OCI-LY7 (cell line): ENCODE results near the gene CCNJ. TPM values are rescaled to one million over a fixed set of nuclear protein-coding genes. Genes with fewer than 3 reads are reported as not detected.

ENCODE experiments used
- BruUV-seq: library from RNA; stranded (reverse); fragments of 400-500 nt; replicated peaks from 2 replicates; lab custom pipeline; 2021; lab: Mats Ljungman, UMichigan
- CTCF ChIA-PET: fragments of 300-600 bp; sonication (Branson Sonifier 250); formaldehyde crosslinking; loops from one replicate; lab custom pipeline; 2022; ENCODE audit warnings: antibody characterized with exemption; ENCODE audit not compliant: unreplicated experiment; lab: Charles Lee
- POLR2A ChIA-PET: fragments of 300-600 bp; sonication (Branson Sonifier 250); formaldehyde crosslinking; loops from one replicate; lab custom pipeline; 2022; ENCODE audit warnings: antibody characterized with exemption; lab: Charles Lee
- DNase-seq: peaks from one replicate; pipeline ENCODE4 v3.0.0-alpha.2; 2015; ENCODE audit warnings: low spot score
- H2AFZ ChIP-seq: fragments of 200-600 bp; sonication (generic), shearing (Covaris generic); 2 replicates; pipeline ENCODE4 v1.6.1; 2014; ENCODE audit warnings: mild to moderate bottlenecking, antibody characterized with exemption, low read length, moderate library complexity
- H3K27ac ChIP-seq: fragments of 200-600 bp; sonication (generic); 2 replicates; pipeline ENCODE4 v1.5.1; 2014; ENCODE audit warnings: mixed run types, low read depth, mild to moderate bottlenecking, moderate library complexity, low read length, inconsistent platforms; ENCODE audit not compliant: poor library complexity, severe bottlenecking
- H3K36me3 ChIP-seq: fragments of 200-600 bp; sonication (generic); 2 replicates; pipeline ENCODE4 v1.6.1; 2014; ENCODE audit warnings: mild to moderate bottlenecking, antibody characterized with exemption, low read length, moderate library complexity, mixed read lengths; ENCODE audit not compliant: insufficient read depth
- H3K4me1 ChIP-seq: fragments of 200-600 bp; sonication (generic); 2 replicates; pipeline ENCODE4 v1.5.1; 2014; ENCODE audit warnings: mild to moderate bottlenecking, low read length; ENCODE audit not compliant: insufficient read depth, poor library complexity, severe bottlenecking
- H3K4me2 ChIP-seq: fragments of 200-600 bp; sonication (generic); 2 replicates; pipeline ENCODE4 v1.6.1; 2014; ENCODE audit warnings: mild to moderate bottlenecking, low read length
- H3K4me3 ChIP-seq: fragments of 200-600 bp; sonication (generic); 2 replicates; pipeline ENCODE4 v1.5.1; 2014; ENCODE audit warnings: mild to moderate bottlenecking, low read depth, low read length; ENCODE audit not compliant: poor library complexity, severe bottlenecking
- H3K79me2 ChIP-seq: fragments of 200-600 bp; sonication (generic); 2 replicates; pipeline ENCODE4 v1.6.1; 2016; ENCODE audit warnings: low read depth, mild to moderate bottlenecking, low read length, moderate library complexity, mixed read lengths; ENCODE audit not compliant: insufficient read depth
- H3K9me2 ChIP-seq: fragments of 200-600 bp; sonication (generic); 2 replicates; pipeline ENCODE4 v1.6.1; 2016; ENCODE audit warnings: mild to moderate bottlenecking, low read length, mixed read lengths; ENCODE audit not compliant: insufficient read depth
- H3K9me3 ChIP-seq: fragments of 200-600 bp; sonication (generic); 2 replicates; pipeline ENCODE4 v1.6.1; 2014; ENCODE audit warnings: mild to moderate bottlenecking, mixed run types, low read length, mixed read lengths
- H4K20me1 ChIP-seq: fragments of 200-600 bp; sonication (generic); 2 replicates; pipeline ENCODE4 v1.6.1; 2014; ENCODE audit warnings: mild to moderate bottlenecking, antibody characterized with exemption, low read length, moderate library complexity, mixed read lengths; ENCODE audit not compliant: insufficient read depth
- EZH2phosphoT487 ChIP-seq: fragments of 200-600 bp; sonication (generic); IDR thresholded peaks from 2 replicates; pipeline ENCODE4 v1.6.1; 2018; ENCODE audit warnings: low read depth, borderline replicate concordance, mild to moderate bottlenecking, mixed run types, antibody characterized with exemption, low read length, moderate library complexity, mixed read lengths
- intact Hi-C: fragments of 100-400 bp; cut with micrococcal nuclease; formaldehyde crosslinking; loops from one replicate; pipeline ENCODE4 v1.10.0; 2022; ENCODE audit not compliant: unreplicated experiment
- total RNA-seq, 2 experiments: library from RNA; depleted of rRNA in 1 of 2; stranded (reverse); fragments of >200 nt in 1 of 2; shearing (Covaris generic) in 1 of 2; gene quantifications; 2 replicates each; pipeline ENCODE4 v1.2.3, GENCODE V29; 2014 to 2022
- TF ChIP-seq, protein P1 (sequence below): fragments of 200-600 bp; sonication (generic); conservative IDR thresholded peaks from 2 replicates; pipeline ENCODE4 v1.5.1; 2014; ENCODE audit warnings: mild to moderate bottlenecking, antibody characterized with exemption, low read length, moderate library complexity, mixed read lengths

CCNJ gene
- total RNA-seq, 2 experiments from 2014 or later = 8.2 to 13.3 TPM

DNA sequence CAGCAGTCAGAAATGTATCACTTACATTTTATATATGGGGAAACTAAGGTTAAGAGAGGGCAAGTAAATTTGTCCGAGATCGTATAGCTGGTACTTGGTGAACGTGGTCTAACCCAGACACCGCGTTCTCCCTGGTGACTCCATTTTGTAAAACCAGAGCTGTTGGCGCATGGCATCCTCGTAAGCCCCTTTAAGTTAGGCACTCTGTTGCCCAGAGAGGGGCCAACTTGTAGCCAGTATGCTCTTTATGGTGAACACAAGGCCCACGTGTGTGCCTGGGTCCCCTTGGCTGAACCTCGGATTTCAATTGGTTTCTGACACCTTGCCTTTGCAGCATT is 47.0 kb downstream of the CCNJ start:
- Histone ChIP-seq H3K79me2 (no peaks in the 10 kb centered on the region), H3K9me3 (no peaks in the 10 kb centered on the region), H3K4me3 (peak overlapping the region; percentile 76), H3K36me3 (no peaks in the 10 kb centered on the region), H3K9me2 (no peaks in the 10 kb centered on the region), H3K4me1 (peaks cover 11% of the 10 kb centered on the region), H3K27ac (peak overlapping the region; percentile 86), H2AFZ (peak overlapping the region; percentile 92), H3K4me2 (peak overlapping the region; percentile 68), H4K20me1 (no peaks in the 10 kb centered on the region)
- ChIA-PET POLR2A (interaction anchor here (0.6 to 2.5 kb wide), 6 partner anchors 15 to 205 kb away, joined by 3 to 32 read pairs (median 4); partner anchors contain the start of gene ZNF518A), CTCF (no interaction called here)
- TF ChIP-seq EZH2phosphoT487 = no peak
- TF ChIP-seq, protein P1, sequence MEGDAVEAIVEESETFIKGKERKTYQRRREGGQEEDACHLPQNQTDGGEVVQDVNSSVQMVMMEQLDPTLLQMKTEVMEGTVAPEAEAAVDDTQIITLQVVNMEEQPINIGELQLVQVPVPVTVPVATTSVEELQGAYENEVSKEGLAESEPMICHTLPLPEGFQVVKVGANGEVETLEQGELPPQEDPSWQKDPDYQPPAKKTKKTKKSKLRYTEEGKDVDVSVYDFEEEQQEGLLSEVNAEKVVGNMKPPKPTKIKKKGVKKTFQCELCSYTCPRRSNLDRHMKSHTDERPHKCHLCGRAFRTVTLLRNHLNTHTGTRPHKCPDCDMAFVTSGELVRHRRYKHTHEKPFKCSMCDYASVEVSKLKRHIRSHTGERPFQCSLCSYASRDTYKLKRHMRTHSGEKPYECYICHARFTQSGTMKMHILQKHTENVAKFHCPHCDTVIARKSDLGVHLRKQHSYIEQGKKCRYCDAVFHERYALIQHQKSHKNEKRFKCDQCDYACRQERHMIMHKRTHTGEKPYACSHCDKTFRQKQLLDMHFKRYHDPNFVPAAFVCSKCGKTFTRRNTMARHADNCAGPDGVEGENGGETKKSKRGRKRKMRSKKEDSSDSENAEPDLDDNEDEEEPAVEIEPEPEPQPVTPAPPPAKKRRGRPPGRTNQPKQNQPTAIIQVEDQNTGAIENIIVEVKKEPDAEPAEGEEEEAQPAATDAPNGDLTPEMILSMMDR = no peak
- intact Hi-C loops = loop anchor here (1.0 kb wide), 2 partner anchors 40 to 203 kb away; partner anchors contain the start of gene ZNF518A
- no peak for DNase-seq
- TSS peak; percentile 97 for BruUV-seq

DNA sequence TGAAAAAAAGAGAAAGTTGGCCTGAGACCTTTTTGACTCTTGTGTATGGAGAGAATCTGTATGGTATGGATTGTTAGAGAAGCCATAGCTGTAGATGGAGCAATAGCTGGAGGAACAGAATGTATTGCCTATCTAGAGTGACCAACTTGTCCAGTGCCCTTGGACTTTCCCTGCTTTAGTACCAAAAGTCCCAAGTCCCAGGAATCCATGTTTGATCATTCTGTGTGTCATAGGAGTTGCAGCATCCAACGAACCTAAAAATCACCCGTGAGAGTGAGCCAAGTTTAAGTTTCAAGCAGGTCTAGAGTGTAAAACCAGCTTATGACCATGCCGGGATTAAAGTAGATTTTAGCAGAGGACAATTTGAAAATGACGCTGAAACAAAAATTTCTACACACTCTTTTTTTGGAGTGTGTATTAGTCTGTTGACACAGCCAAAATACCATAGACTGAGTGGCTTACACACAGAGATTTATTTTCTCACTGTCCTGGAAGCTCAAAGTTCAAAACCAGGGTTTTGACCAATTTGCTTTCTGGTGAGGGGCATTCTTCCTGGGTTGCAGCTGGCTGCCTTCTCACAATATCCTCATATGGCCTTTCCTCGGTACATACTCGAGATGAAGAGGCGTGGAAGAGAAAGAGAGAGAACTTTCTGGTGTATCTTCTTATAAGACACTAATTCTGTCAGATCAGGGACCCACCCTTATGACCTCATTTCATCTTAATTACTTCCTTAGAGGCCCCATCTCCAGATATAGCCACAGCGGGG is 49.8 kb downstream of the CCNJ start:
- H3K4me2 ChIP-seq = no peak overlapping the region
- no TSS peak for BruUV-seq
- H3K9me3 ChIP-seq = no peaks in the 10 kb centered on the region
- H3K27ac ChIP-seq = no peak overlapping the region
- peaks cover 11% of the 10 kb centered on the region for H3K4me1 ChIP-seq
- no peak for TF ChIP-seq EZH2phosphoT487
- TF ChIP-seq, protein P1 = no peak
- no peaks in the 10 kb centered on the region for H3K79me2 ChIP-seq
- 0 out of 2 replicates have a peak overlapping the region, but pooled peaks have one; percentile 92 for H2AFZ ChIP-seq
- intact Hi-C loops = no loop called here
- CTCF ChIA-PET = no interaction called here
- POLR2A ChIA-PET = interaction anchor here (0.9 to 1.9 kb wide), 3 partner anchors 12 to 28 kb away, joined by 4 to 6 read pairs (median 4); no protein-coding TSS in a partner anchor
- H3K36me3 ChIP-seq = no peaks in the 10 kb centered on the region
- H3K4me3 ChIP-seq = no peak overlapping the region
- DNase-seq = no peak
- no peaks in the 10 kb centered on the region for H4K20me1 ChIP-seq
- no peaks in the 10 kb centered on the region for H3K9me2 ChIP-seq

DNA sequence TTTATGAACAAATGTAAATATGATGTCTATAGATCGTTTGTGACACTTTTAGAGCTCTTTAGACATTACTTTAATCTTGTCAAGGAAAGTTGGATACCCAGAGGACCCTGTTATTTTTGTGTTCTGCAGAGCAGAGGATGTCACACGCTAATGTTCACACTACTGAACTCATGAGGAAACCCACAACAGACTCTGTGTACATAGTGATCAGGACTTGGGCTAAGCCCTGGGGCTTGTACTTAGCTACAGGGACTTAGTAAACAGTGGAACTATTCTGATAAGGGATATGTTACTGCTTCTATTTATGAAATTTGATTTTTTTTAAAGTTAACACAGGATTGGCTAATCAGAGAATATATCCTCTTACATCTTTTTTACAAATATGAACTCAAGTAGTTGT is 50.6 kb downstream of the CCNJ start:
- H3K4me3 ChIP-seq = no peak overlapping the region
- POLR2A ChIA-PET = interaction anchor here (0.9 to 1.9 kb wide), 5 partner anchors 11 to 201 kb away, joined by 3 to 6 read pairs (median 4); no protein-coding TSS in a partner anchor
- H3K4me1 ChIP-seq = peaks cover 10% of the 10 kb centered on the region
- no peak for TF ChIP-seq EZH2phosphoT487
- TF ChIP-seq, protein P1 = no peak
- CTCF ChIA-PET = no interaction called here
- H3K9me2 ChIP-seq = no peaks in the 10 kb centered on the region
- no peak overlapping the region for H2AFZ ChIP-seq
- no TSS peak for BruUV-seq
- H4K20me1 ChIP-seq = no peaks in the 10 kb centered on the region
- H3K4me2 ChIP-seq = no peak overlapping the region
- no peaks in the 10 kb centered on the region for H3K9me3 ChIP-seq
- no peaks in the 10 kb centered on the region for H3K79me2 ChIP-seq
- no peaks in the 10 kb centered on the region for H3K36me3 ChIP-seq
- intact Hi-C loops = no loop called here
- no peak for DNase-seq
- no peak overlapping the region for H3K27ac ChIP-seq
